ENCODE data around the gene LANCL1. TPM values are rescaled to one million over a fixed set of nuclear protein-coding genes. Genes with fewer than 3 reads are reported as not detected.
A peak's percentile ranks its signal among the peaks of the same experiment; 100 is the strongest.

Gene LANCL1
- total RNA-seq, 4 donors from 2014 or later = 19.7 to 38.3 (median 24.3) TPM

- H3K27me3 ChIP-seq = no peaks in the 10 kb centered on the region
- peak in 1 of 2 donors; percentile 49 for ATAC-seq
- intact Hi-C loops (cut with DNase I; ENCODE audit: low total_unique reads) = loop anchor here (1.0 to 10.0 kb wide), 2 partner anchors 151 to 425 kb away; no protein-coding TSS in a partner anchor
- no peaks in the 10 kb centered on the region for H3K9me3 ChIP-seq
- no peak overlapping the region for H3K27ac ChIP-seq
- in situ Hi-C loops (cut with MboI; ENCODE audit: low sequenced_read_pairs in 4 of 4) = loop anchor here (5.0 to 25.0 kb wide), 2 partner anchors 152 to 412 kb away; no protein-coding TSS in a partner anchor
- peaks cover 17 to 19% of the 10 kb centered on the region in 2 donors for H3K4me1 ChIP-seq
- DNase-seq = no peak
- H3K36me3 ChIP-seq = no peaks in the 10 kb centered on the region
- no peak overlapping the region for H3K4me3 ChIP-seq
- TF ChIP-seq, protein P1, sequence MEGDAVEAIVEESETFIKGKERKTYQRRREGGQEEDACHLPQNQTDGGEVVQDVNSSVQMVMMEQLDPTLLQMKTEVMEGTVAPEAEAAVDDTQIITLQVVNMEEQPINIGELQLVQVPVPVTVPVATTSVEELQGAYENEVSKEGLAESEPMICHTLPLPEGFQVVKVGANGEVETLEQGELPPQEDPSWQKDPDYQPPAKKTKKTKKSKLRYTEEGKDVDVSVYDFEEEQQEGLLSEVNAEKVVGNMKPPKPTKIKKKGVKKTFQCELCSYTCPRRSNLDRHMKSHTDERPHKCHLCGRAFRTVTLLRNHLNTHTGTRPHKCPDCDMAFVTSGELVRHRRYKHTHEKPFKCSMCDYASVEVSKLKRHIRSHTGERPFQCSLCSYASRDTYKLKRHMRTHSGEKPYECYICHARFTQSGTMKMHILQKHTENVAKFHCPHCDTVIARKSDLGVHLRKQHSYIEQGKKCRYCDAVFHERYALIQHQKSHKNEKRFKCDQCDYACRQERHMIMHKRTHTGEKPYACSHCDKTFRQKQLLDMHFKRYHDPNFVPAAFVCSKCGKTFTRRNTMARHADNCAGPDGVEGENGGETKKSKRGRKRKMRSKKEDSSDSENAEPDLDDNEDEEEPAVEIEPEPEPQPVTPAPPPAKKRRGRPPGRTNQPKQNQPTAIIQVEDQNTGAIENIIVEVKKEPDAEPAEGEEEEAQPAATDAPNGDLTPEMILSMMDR (IDR thresholded peaks at IDR 0.05 in 4 of 5, conservative IDR thresholded peaks at IDR 0.05 in 1 of 5) = peak; percentile 53 to 70 (median 57)
- TF ChIP-seq POLR2A (IDR thresholded peaks at IDR 0.05) = no peak
Measured at GRCh38 chr2:210399440-210400041, 77.0 kb downstream of the LANCL1 start.

DNA sequence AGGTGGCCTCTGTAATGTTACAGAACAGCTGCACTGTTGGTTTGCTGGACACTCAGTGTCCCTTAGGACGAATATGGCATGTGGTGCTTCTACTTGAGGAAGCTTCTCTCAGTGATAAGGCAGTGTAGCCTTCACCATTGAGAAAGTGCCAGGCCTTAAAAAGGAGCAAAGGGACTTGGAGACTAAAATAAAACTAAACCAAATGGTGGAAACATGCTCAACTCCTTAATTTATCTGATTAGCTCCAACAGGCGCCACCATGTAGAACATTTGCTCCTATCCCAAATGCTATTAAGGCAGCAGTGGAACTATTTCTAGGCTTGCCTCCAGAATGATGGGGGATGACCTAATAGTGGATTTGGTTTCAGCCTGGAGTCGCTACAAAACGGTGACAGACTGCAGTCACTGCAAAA, 84.1 kb downstream of the LANCL1 start:
- TF ChIP-seq, protein P1 (IDR thresholded peaks at IDR 0.05 in 4 of 5, conservative IDR thresholded peaks at IDR 0.05 in 1 of 5) = no peak
- TF ChIP-seq POLR2A (IDR thresholded peaks at IDR 0.05) = no peak
- Histone ChIP-seq H3K27ac (peak overlapping the region; percentile 70 to 79 (median 76)), H3K4me1 (peaks cover 18 to 27% of the 10 kb centered on the region in 2 donors), H3K36me3 (no peaks in the 10 kb centered on the region), H3K27me3 (no peaks in the 10 kb centered on the region), H3K4me3 (peak overlapping the region in 3 of 4 donors; percentile 18 to 31 (median 26)), H3K9me3 (no peaks in the 10 kb centered on the region)
- ATAC-seq = peak; percentile 97 to 99
- peak; percentile 45 to 64 for DNase-seq
- intact Hi-C loops (cut with DNase I; ENCODE audit: low total_unique reads) = loop anchor here (5.0 to 10.0 kb wide), 2 partner anchors 65 to 418 kb away; no protein-coding TSS in a partner anchor
- in situ Hi-C loops (cut with MboI; ENCODE audit: low sequenced_read_pairs in 4 of 4) = no loop called here

- Histone ChIP-seq H3K9me3 (no peaks in the 10 kb centered on the region), H3K36me3 (no peaks in the 10 kb centered on the region), H3K4me3 (no peak overlapping the region), H3K4me1 (peaks cover 18 to 27% of the 10 kb centered on the region in 2 donors), H3K27ac (peak overlapping the region in 1 of 4 donors; percentile 79), H3K27me3 (no peaks in the 10 kb centered on the region)
- in situ Hi-C loops (cut with MboI; ENCODE audit: low sequenced_read_pairs in 4 of 4) = no loop called here
- intact Hi-C loops (cut with DNase I; ENCODE audit: low total_unique reads) = loop anchor here (5.0 to 10.0 kb wide), 2 partner anchors 63 to 415 kb away; no protein-coding TSS in a partner anchor
- DNase-seq (no peak), ATAC-seq (no peak)
- TF ChIP-seq, protein P1 (IDR thresholded peaks at IDR 0.05 in 4 of 5, conservative IDR thresholded peaks at IDR 0.05 in 1 of 5) = no peak
- no peak for TF ChIP-seq POLR2A (IDR thresholded peaks at IDR 0.05)
Measured at GRCh38 chr2:210389856-210390255, 86.7 kb downstream of the LANCL1 start.

GRCh38 chr2:210388148-210388547, 88.4 kb downstream of the LANCL1 start:
- ATAC-seq (no peak), DNase-seq (no peak)
- in situ Hi-C loops (cut with MboI; ENCODE audit: low sequenced_read_pairs in 4 of 4) (no loop called here), intact Hi-C loops (cut with DNase I; ENCODE audit: low total_unique reads) (no loop called here)
- H3K27ac ChIP-seq = no peak overlapping the region
- H3K36me3 ChIP-seq = no peaks in the 10 kb centered on the region
- H3K4me1 ChIP-seq = peaks cover 17 to 18% of the 10 kb centered on the region in 2 donors
- H3K27me3 ChIP-seq = no peaks in the 10 kb centered on the region
- no peaks in the 10 kb centered on the region for H3K9me3 ChIP-seq
- H3K4me3 ChIP-seq = no peak overlapping the region
- no peak for TF ChIP-seq POLR2A (IDR thresholded peaks at IDR 0.05)
- TF ChIP-seq, protein P1 (IDR thresholded peaks at IDR 0.05 in 4 of 5, conservative IDR thresholded peaks at IDR 0.05 in 1 of 5) = no peak
